GM18505 (cell line): ENCODE data around the gene SGK2.

Source experiments
- ATAC-seq: cut with Tn5 transposase; IDR thresholded peaks from one replicate; pipeline ENCODE4 v1.9.1; 2021; ENCODE audit not compliant: unreplicated experiment
- POLR2A ChIP-seq: IDR thresholded peaks from 4 replicates; pipeline ENCODE4 v1.6.1; 2011; ENCODE audit warnings: borderline replicate concordance; ENCODE audit not compliant: insufficient read depth, insufficient read length; ENCODE audit errors: extremely low read depth

The SGK2 gene

DNA sequence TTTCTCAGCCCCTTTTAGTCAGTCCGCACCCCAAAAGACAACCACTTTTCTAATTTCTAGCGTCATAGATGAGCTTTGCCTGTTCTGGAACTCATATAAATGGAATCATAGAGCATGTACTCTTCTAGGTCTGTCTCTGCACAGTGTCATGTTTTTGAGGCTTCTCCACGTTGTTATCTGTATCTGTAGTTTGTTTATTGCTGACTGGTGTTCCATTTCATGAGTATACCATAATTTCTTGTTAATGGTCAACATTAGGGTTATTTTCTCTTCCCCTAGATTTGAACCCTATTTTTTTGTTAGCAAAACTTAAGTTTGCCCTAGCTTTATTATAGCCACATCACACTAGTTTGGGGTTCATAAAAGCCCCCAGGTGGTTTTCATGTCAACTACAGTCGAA is 16.2 kb upstream of the SGK2 start:
- no peak for TF ChIP-seq POLR2A
- no peak for ATAC-seq

DNA sequence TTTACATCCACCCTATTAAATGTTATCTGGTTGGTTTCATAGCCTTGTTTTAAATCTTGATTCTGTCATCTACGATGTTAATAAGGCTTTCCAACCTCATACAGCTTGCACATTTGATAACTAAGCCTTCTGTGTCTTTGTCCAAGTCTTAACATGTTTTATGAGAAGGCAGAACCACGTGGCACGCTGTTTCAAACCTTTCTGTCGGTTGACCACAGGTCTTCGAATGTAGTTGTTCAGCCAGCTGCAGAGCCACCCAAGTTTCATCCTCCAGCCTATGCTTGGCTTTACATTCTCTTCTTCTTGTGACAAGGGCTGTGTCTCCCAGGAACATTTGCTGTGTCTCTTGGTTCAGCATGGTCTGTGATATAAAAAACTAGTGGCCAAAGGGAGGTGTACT is 15.7 kb upstream of the SGK2 start:
- no peak for ATAC-seq
- no peak for TF ChIP-seq POLR2A

DNA sequence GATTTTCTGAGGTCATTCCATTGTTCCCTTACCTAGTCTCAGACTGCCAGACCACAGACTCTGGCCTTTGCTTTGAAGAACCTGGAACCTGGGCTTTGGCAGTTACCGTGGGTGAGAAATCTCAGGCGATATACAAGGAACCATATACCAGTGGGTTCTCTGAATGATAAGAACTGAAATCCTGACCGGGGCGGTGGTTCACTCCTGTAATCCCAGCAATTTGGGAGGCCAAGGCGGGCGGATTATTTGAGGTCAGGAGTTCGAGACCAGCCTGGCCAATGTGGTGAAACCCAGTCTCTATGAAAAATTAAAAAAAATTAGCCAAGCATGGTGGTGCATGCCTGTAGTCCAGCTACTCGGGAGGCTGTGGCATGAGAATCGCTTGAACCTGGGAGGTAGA is 14.3 kb upstream of the SGK2 start:
- TF ChIP-seq POLR2A, result no peak
- ATAC-seq, result no peak

DNA sequence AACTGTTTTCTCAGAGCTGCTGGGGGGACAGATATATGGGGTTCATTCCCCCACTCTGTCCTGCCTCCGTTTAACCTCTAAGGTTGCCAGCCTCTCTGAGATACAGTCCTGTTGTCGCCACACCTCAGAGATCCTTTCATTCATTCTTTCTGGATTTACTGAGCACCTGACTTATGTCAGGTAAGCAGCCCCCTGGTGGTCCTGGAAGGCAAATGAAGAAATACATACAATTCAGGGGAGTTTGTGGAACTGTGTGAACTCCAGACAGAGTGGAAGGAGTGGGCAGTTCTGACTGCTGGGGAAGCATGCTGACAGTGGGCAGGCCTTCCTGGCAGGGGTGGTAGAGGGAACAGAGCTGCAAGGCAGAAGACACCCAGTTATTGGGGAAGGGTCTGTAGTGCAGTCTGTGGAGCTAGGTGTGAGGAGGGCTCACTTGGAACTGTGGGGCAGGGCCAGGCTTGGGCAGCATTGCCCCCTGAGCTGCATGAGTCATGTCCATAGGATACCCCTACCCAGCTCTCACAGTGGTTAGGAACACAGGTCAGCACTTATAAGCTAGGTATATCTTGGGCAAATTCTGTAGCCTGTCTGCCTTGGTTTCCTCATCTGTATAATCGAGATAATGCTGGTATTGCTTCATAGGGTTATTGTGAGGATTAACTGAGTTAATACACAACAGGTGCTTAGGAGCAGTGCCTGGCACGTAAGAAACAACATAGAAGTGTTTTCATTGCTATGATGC is 12.8 kb upstream of the SGK2 start:
- no peak for TF ChIP-seq POLR2A
- no peak for ATAC-seq

DNA sequence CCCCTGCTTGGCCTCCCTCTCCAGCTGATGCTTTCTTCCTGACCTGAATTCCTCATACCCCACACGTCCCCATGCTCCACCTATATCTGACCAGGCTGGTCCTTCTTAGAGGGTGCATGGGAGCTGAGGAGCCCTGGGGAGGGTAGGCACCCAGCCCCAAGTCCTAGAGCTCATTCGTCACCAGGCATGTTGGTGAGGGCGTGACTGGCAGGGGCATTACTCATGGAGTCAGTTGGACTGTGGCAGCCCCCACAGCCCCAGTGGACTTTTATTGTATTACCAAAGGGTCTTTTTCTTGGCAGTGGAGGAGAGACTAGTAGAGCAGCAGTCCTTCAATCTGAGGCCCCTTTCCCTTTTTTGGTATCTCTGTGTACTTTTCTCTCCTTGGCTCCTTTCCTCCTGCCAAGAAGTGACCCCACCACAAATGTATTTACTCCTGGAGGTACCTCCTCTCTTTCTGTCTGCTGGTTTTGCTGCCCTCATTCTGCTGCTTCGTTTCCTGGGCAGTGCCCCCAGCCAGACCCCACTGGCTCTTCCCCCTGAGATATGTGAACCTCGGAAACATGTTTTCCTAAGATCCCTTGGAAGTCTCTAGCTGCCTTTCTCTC is 10.4 kb upstream of the SGK2 start:
- TF ChIP-seq POLR2A, result no peak
- ATAC-seq, result no peak

DNA sequence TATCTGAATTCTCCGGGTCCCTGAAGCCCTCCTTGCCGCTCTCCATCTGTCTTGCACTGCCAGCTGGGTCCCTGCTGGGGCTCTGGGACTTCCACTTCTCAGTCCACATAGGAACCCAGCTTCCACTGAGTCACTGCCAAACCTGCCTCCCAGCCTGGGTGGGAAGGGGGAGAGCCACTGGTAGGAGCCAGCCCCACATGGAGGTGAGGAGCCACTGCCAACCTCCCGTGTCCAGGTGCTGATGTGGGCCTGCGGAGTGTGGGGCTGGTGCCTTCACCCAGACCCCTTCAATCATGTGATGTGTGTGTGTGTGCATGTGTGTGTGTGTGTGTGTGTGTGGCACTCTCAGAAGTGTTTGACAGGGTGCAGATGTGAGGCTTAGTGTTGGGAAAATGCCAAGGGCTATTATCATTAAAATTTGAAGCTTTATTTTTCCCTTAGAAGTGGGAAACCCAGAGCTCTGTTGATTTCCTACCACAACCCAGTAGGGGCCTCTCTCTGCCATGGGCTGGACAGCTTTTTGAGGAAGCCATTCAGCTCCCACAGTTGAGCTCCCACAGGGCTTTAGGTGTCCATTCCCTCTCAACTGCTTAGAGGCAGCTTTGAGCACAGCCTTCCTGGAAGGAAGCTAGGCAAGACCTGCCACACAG is 9.3 kb upstream of the SGK2 start:
- no peak for TF ChIP-seq POLR2A
- ATAC-seq, result no peak

DNA sequence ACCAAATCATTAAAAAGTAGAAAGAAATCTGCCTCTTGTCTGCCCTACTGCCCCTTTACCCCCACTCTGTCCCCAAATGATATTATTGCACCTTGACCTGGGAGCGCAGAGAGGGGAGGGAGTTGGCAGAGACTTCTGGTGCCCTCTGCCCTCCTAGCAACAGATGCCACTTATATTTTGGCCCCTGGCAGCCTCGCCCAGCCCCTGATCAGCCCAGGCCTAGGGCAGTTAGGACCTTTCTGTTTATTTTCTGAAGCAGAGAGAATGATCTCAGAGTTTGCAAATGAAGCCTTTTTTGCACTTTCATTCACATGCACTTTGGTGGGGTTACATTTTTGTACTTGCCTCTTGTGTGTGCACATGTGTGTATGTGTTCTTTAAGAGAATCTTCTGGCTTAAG is 8.4 kb upstream of the SGK2 start:
- no peak for TF ChIP-seq POLR2A
- no peak for ATAC-seq

DNA sequence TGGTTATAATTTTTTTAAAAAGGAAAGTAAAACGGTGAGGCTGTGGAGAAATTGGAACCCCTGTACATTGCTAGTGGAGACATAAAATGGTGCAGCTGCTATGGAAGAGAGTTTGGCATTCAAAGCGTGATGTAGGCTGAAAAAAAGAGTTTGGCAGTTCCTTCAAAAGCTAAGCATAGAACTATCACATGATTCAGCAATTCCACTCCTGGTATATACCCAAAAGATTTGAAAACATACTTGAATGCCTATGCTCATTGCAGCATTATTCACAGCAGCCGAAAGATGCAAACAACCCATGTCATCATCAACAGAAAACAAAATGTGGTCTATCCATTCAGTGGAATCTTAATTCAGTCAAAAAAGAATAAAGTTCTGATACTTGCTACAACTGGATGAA is 4.5 kb upstream of the SGK2 start:
- ATAC-seq, result no peak

DNA sequence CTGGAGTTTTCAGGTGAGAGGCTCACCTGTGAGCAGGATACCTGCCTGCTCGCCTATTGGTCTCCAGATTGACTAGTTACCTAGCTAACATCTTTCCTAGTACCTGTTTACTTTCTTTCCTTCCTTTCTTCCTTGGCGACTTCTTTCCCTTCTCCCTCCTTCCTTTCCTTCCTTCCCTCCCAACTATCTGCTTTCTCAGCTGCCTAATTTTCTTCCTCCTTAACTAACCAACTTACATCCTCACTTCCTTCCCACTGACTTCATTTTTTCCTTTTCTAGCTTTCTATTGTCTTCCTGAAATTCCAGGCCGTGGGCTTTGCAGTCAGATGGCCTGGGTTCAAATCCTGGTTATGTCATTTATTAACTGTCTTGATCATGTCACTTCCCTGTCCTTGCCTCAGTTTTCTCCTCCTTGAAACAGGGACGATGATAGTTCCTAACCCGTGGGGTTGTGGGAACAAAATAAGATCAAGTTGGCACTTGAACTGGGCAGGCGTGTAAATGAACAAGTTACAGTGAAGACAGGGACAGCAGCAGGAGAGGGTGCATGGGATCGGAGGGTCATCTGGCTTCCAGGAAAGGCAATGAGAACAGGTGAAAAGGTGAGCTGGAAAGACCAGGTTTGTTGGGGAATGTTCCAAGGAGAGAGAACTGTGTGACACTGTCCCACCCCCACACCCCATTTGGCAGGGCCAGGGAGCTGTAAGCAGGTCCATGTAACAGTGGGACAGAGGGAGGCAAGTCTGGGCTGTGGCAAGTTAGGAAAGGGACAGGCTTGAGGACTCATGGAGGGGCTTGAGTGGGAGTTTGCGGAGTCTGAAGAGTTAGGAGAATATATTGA is 540 bp downstream of the SGK2 start:
- no peak for TF ChIP-seq POLR2A
- no peak for ATAC-seq

More for the DNA sequence above, 4.5 kb upstream of the SGK2 start:
- TF ChIP-seq POLR2A, result no peak

DNA sequence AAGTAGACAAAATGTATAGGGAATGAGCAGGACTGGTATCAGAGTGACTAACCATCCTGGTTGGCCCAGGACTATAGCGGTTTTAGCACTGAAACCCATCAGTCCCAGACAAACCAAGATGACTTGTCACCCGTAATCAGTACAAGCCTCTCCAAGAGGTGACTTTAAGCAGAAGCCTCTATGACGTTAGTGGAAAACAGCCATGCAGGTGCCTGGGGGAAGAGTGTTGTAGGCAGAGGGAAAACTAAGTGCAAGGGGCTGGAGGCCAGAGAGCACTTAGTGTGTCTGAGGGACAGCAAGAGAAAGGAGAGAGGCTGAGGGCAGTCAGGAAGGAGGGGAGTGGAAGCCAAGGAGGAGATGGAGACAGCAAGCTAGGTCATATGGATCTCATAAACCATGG is 2.1 kb downstream of the SGK2 start:
- ATAC-seq, result no peak
- TF ChIP-seq POLR2A, result no peak

DNA sequence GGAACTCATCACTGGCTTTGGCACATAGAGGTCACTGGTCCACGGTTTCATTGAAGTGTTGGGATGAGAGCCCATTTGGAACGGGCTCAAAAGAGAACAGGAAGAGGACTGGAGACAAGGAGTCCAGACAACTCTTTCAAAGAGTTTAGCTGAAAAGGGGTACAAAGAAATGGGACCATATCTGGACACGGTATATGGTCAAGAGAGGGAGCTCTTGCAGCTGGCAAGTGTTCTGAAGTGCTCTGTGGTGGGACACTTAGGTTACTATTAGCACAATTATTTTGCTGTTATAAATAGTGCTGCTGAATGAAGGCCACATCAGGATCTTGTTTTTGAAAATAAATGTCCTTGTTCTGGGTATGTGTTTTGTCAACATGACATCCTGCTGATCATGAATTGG is 4.6 kb downstream of the SGK2 start:
- no peak for ATAC-seq
- TF ChIP-seq POLR2A, result no peak

DNA sequence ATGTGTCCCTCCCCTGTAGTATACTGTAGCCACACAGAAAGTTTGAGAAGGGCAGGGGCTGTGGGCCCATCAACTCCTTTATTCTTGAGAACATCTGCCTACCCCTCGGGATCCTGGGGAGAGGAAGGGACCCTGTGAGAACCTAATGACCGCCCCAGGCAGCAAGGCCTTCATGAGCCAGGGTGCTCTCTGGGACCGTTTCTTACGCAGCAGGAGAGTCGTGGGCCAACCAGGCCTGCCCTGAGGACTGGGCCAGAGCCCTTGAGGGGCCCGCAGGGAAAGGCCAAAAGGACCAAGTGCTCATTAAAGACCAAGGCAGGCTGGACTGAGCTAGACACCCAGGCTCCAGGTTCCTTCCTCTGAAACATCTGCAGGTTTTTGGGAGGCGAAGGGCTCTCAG is 5.2 kb downstream of the SGK2 start:
- no peak for TF ChIP-seq POLR2A
- ATAC-seq, result no peak

DNA sequence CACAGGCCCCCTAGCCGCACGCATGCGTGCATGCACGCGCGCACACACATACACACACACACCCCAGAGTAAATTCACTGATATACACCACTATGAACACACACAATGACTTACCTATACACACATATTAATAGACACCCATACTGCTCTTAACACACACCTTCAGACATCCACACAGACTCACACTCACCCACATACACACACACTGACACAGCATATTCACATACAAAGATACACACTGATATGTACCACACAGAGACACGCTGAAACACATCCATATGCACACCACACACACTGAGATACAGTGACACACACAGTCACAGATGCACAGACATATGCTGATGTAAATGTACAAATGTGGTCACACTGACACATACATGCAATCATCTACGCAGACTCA is 5.6 kb downstream of the SGK2 start:
- ATAC-seq, result no peak
- no peak for TF ChIP-seq POLR2A
